ENCODE data around the gene MBP. TPM values are rescaled to one million over a fixed set of nuclear protein-coding genes. Genes with fewer than 3 reads are reported as not detected.

The MBP gene
- polyA plus RNA-seq, 1 donor from 2014 or later = 3.3 TPM

- no peak overlapping the region for H3K4me3 ChIP-seq (ENCODE audit: low read length)
Observed at GRCh38 chr18:77002496-77002895, 130.1 kb downstream of the MBP start.

DNA sequence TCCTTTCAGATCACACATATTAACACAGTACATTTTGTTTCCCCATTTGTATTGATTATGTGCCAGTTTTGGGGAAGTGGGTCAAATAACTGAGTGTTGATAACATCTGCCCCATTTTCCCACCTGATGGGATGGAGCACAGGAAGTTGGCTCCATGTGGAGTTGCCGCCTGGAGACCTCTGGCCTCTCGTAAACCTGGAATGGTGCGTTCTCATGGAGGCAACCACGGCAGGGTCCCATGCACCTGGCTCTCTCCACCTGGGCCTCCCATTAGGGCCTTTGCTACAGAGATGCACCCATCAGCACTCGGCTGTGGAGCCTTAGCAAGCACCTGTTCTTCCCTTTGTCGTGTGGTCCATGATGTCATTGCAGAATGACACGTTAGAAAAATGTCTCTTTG lies 130.6 kb downstream of the MBP start:
- Histone ChIP-seq H3K4me3 (ENCODE audit: low read length) (no peak overlapping the region), H3F3A (ENCODE audit: insufficient read depth, low read length, poor library complexity, severe bottlenecking) (no peaks in the 10 kb centered on the region), H3K9ac (ENCODE audit: low read length) (no peak overlapping the region), H4K20me1 (ENCODE audit: insufficient read depth) (no peaks in the 10 kb centered on the region), H3K4me2 (ENCODE audit: low read length) (no peak overlapping the region), H3K27me3 (ENCODE audit: insufficient read depth, low read depth, low read length) (no peaks in the 10 kb centered on the region), H3K9me3 (ENCODE audit: low read length) (no peaks in the 10 kb centered on the region), H3K36me3 (ENCODE audit: insufficient read depth, low read length) (no peaks in the 10 kb centered on the region), H3K9me2 (ENCODE audit: insufficient read depth, low read length) (no peaks in the 10 kb centered on the region), H3K27ac (ENCODE audit: low read length) (no peak overlapping the region), H3K79me2 (replicated peaks; ENCODE audit: insufficient read depth, low read length) (no peaks in the 10 kb centered on the region), H2AFZ (ENCODE audit: low read depth, low read length) (no peak overlapping the region)
- TF ChIP-seq, protein P1, sequence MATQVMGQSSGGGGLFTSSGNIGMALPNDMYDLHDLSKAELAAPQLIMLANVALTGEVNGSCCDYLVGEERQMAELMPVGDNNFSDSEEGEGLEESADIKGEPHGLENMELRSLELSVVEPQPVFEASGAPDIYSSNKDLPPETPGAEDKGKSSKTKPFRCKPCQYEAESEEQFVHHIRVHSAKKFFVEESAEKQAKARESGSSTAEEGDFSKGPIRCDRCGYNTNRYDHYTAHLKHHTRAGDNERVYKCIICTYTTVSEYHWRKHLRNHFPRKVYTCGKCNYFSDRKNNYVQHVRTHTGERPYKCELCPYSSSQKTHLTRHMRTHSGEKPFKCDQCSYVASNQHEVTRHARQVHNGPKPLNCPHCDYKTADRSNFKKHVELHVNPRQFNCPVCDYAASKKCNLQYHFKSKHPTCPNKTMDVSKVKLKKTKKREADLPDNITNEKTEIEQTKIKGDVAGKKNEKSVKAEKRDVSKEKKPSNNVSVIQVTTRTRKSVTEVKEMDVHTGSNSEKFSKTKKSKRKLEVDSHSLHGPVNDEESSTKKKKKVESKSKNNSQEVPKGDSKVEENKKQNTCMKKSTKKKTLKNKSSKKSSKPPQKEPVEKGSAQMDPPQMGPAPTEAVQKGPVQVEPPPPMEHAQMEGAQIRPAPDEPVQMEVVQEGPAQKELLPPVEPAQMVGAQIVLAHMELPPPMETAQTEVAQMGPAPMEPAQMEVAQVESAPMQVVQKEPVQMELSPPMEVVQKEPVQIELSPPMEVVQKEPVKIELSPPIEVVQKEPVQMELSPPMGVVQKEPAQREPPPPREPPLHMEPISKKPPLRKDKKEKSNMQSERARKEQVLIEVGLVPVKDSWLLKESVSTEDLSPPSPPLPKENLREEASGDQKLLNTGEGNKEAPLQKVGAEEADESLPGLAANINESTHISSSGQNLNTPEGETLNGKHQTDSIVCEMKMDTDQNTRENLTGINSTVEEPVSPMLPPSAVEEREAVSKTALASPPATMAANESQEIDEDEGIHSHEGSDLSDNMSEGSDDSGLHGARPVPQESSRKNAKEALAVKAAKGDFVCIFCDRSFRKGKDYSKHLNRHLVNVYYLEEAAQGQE (IDR thresholded peaks at IDR 0.05; ENCODE audit: borderline replicate concordance) = no peak
- no peak for TF ChIP-seq TAF1 (IDR thresholded peaks at IDR 0.05; ENCODE audit: low read depth)
- TF ChIP-seq MXI1 (conservative IDR thresholded peaks at IDR 0.05; ENCODE audit: poor library complexity, severe bottlenecking) = no peak
- TF ChIP-seq EZH2 (IDR thresholded peaks at IDR 0.05; ENCODE audit: borderline replicate concordance, insufficient read depth, low read length, poor library complexity, severe bottlenecking) = no peak
- no peak for TF ChIP-seq EP300 (conservative IDR thresholded peaks at IDR 0.05; ENCODE audit: poor library complexity, severe bottlenecking)
- TF ChIP-seq RAD21 (conservative IDR thresholded peaks at IDR 0.05) = no peak

More at GRCh38 chr18:77002496-77002895, 130.1 kb downstream of the MBP start:
- no peak for TF ChIP-seq RAD21 (conservative IDR thresholded peaks at IDR 0.05)
- no peak for TF ChIP-seq EP300 (conservative IDR thresholded peaks at IDR 0.05; ENCODE audit: poor library complexity, severe bottlenecking)
- no peak for TF ChIP-seq TAF1 (IDR thresholded peaks at IDR 0.05; ENCODE audit: low read depth)
- TF ChIP-seq MXI1 (conservative IDR thresholded peaks at IDR 0.05; ENCODE audit: poor library complexity, severe bottlenecking) = no peak
- no peak for TF ChIP-seq CTCF (IDR thresholded peaks at IDR 0.05; ENCODE audit: poor library complexity, severe bottlenecking)
- TF ChIP-seq SMC3 (conservative IDR thresholded peaks at IDR 0.05; ENCODE audit: poor library complexity) = no peak
- no peak for TF ChIP-seq EZH2 (IDR thresholded peaks at IDR 0.05; ENCODE audit: borderline replicate concordance, insufficient read depth, low read length, poor library complexity, severe bottlenecking)
- no peak for TF ChIP-seq POLR2AphosphoS5 (IDR thresholded peaks at IDR 0.05)
- TF ChIP-seq, protein P1 (IDR thresholded peaks at IDR 0.05; ENCODE audit: borderline replicate concordance) = no peak
- Histone ChIP-seq H3K79me2 (replicated peaks; ENCODE audit: insufficient read depth, low read length) (no peaks in the 10 kb centered on the region), H3F3A (ENCODE audit: insufficient read depth, low read length, poor library complexity, severe bottlenecking) (no peaks in the 10 kb centered on the region), H3K27ac (ENCODE audit: low read length) (no peak overlapping the region), H3K36me3 (ENCODE audit: insufficient read depth, low read length) (no peaks in the 10 kb centered on the region), H3K4me2 (ENCODE audit: low read length) (no peak overlapping the region), H2AFZ (ENCODE audit: low read depth, low read length) (no peak overlapping the region), H3K9ac (ENCODE audit: low read length) (no peak overlapping the region), H3K9me3 (ENCODE audit: low read length) (no peaks in the 10 kb centered on the region), H4K20me1 (ENCODE audit: insufficient read depth) (no peaks in the 10 kb centered on the region), H3K9me2 (ENCODE audit: insufficient read depth, low read length) (no peaks in the 10 kb centered on the region), H3K27me3 (ENCODE audit: insufficient read depth, low read depth, low read length) (no peaks in the 10 kb centered on the region)

Measured in neural cell (in vitro differentiated cells).